Adipocyte (in vitro differentiated cells): ENCODE data around the gene CABCOCO1.

Experiments
- DNase-seq: peaks from one replicate; pipeline ENCODE4 v3.0.0-alpha.2; 2015; ENCODE audit warnings: low read depth
- H3K27me3 ChIP-seq: replicated peaks from 2 replicates; pipeline ENCODE4 v1.7.0; 2013; ENCODE audit warnings: mild to moderate bottlenecking, low read length, moderate library complexity; ENCODE audit not compliant: control insufficient read depth, insufficient read depth
- H3K36me3 ChIP-seq: 2 replicates; pipeline ENCODE4 v1.7.0; 2013; ENCODE audit warnings: low read length, mild to moderate bottlenecking, moderate library complexity; ENCODE audit not compliant: control insufficient read depth, insufficient read depth, severe bottlenecking
- H3K4me1 ChIP-seq: 2 replicates; pipeline ENCODE4 v1.7.0; 2013; ENCODE audit warnings: mild to moderate bottlenecking, low read length, moderate library complexity; ENCODE audit not compliant: control insufficient read depth, insufficient read depth
- H3K4me3 ChIP-seq: 2 replicates; pipeline ENCODE4 v1.7.0; 2013; ENCODE audit warnings: mild to moderate bottlenecking, low read length, moderate library complexity
- H3K9ac ChIP-seq: 2 replicates; pipeline ENCODE4 v1.7.0; 2013; ENCODE audit warnings: mild to moderate bottlenecking, low read length, moderate library complexity
- H3K9me3 ChIP-seq: 2 replicates; pipeline ENCODE4 v1.7.0; 2013; ENCODE audit warnings: mild to moderate bottlenecking, low read length, moderate library complexity; ENCODE audit not compliant: control insufficient read depth

CABCOCO1 gene

GRCh38 chr10:61775111-61775510 is 112.4 kb downstream of the CABCOCO1 start:
- Histone ChIP-seq H3K4me3 (no peak overlapping the region), H3K9me3 (no peaks in the 10 kb centered on the region), H3K9ac (no peak overlapping the region), H3K27me3 (no peaks in the 10 kb centered on the region), H3K36me3 (no peaks in the 10 kb centered on the region), H3K4me1 (no peaks in the 10 kb centered on the region)
- DNase-seq, result no peak

GRCh38 chr10:61776615-61777266 is 114.0 kb downstream of the CABCOCO1 start:
- H3K9me3 ChIP-seq, result no peaks in the 10 kb centered on the region
- H3K4me3 ChIP-seq, result no peak overlapping the region
- H3K27me3 ChIP-seq, result no peaks in the 10 kb centered on the region
- H3K36me3 ChIP-seq, result no peaks in the 10 kb centered on the region
- no peak overlapping the region for H3K9ac ChIP-seq
- no peak for DNase-seq
- H3K4me1 ChIP-seq, result no peaks in the 10 kb centered on the region

GRCh38 chr10:61778137-61778536 is 115.4 kb downstream of the CABCOCO1 start:
- Histone ChIP-seq H3K27me3 (no peaks in the 10 kb centered on the region), H3K4me3 (no peak overlapping the region), H3K9me3 (no peaks in the 10 kb centered on the region), H3K4me1 (no peaks in the 10 kb centered on the region), H3K36me3 (no peaks in the 10 kb centered on the region), H3K9ac (no peak overlapping the region)
- no peak for DNase-seq

- no peaks in the 10 kb centered on the region for H3K27me3 ChIP-seq
- DNase-seq, result no peak
- H3K9me3 ChIP-seq, result no peaks in the 10 kb centered on the region
- H3K4me1 ChIP-seq, result no peaks in the 10 kb centered on the region
- H3K9ac ChIP-seq, result no peak overlapping the region
- H3K4me3 ChIP-seq, result no peak overlapping the region
- no peaks in the 10 kb centered on the region for H3K36me3 ChIP-seq
These were observed 116.5 kb downstream of the CABCOCO1 start for GRCh38 chr10:61779276-61779675.

- DNase-seq, result peak; percentile 31
- H3K36me3 ChIP-seq, result no peaks in the 10 kb centered on the region
- no peak overlapping the region for H3K9ac ChIP-seq
- no peaks in the 10 kb centered on the region for H3K4me1 ChIP-seq
- no peaks in the 10 kb centered on the region for H3K9me3 ChIP-seq
- H3K27me3 ChIP-seq, result no peaks in the 10 kb centered on the region
- H3K4me3 ChIP-seq, result no peak overlapping the region
These were observed 117.4 kb downstream of the CABCOCO1 start for GRCh38 chr10:61779950-61780659.

GRCh38 chr10:61780732-61781131 is 118.0 kb downstream of the CABCOCO1 start:
- Histone ChIP-seq H3K9ac (no peak overlapping the region), H3K4me1 (peaks cover 3% of the 10 kb centered on the region), H3K4me3 (no peak overlapping the region), H3K27me3 (no peaks in the 10 kb centered on the region), H3K36me3 (no peaks in the 10 kb centered on the region), H3K9me3 (no peaks in the 10 kb centered on the region)
- DNase-seq, result no peak

GRCh38 chr10:61781969-61782403 is 119.3 kb downstream of the CABCOCO1 start:
- Histone ChIP-seq H3K9ac (no peak overlapping the region), H3K27me3 (no peaks in the 10 kb centered on the region)

GRCh38 chr10:61784354-61785133 is 121.8 kb downstream of the CABCOCO1 start:
- Histone ChIP-seq H3K9ac (no peak overlapping the region), H3K9me3 (no peaks in the 10 kb centered on the region), H3K36me3 (no peaks in the 10 kb centered on the region), H3K4me3 (no peak overlapping the region), H3K27me3 (no peaks in the 10 kb centered on the region), H3K4me1 (peaks cover 23% of the 10 kb centered on the region)
- no peak for DNase-seq

More at GRCh38 chr10:61781969-61782403, 119.3 kb downstream of the CABCOCO1 start:
- no peak overlapping the region for H3K4me3 ChIP-seq
- H3K9me3 ChIP-seq, result no peaks in the 10 kb centered on the region
- H3K4me1 ChIP-seq, result peaks cover 15% of the 10 kb centered on the region
- no peaks in the 10 kb centered on the region for H3K36me3 ChIP-seq
- DNase-seq, result no peak

- H3K4me1 ChIP-seq, result peaks cover 24% of the 10 kb centered on the region
- peak overlapping the region; percentile 65 for H3K9ac ChIP-seq
- H3K36me3 ChIP-seq, result no peaks in the 10 kb centered on the region
- peak; percentile 43 for DNase-seq
- H3K27me3 ChIP-seq, result no peaks in the 10 kb centered on the region
- no peak overlapping the region for H3K4me3 ChIP-seq
- no peaks in the 10 kb centered on the region for H3K9me3 ChIP-seq
These were observed 122.9 kb downstream of the CABCOCO1 start for GRCh38 chr10:61785473-61786105.

- H3K4me3 ChIP-seq, result peak overlapping the region; percentile 33
- DNase-seq, result peak; percentile 89
- peak overlapping the region; percentile 65 for H3K9ac ChIP-seq
- no peaks in the 10 kb centered on the region for H3K27me3 ChIP-seq
- no peaks in the 10 kb centered on the region for H3K9me3 ChIP-seq
- no peaks in the 10 kb centered on the region for H3K36me3 ChIP-seq
- peaks cover 36% of the 10 kb centered on the region for H3K4me1 ChIP-seq
These were observed 124.0 kb downstream of the CABCOCO1 start for GRCh38 chr10:61786728-61787127.

- Histone ChIP-seq H3K4me3 (peak overlapping the region; percentile 33), H3K27me3 (no peaks in the 10 kb centered on the region), H3K9ac (peak overlapping the region; percentile 65), H3K4me1 (peaks cover 40% of the 10 kb centered on the region), H3K36me3 (no peaks in the 10 kb centered on the region), H3K9me3 (no peaks in the 10 kb centered on the region)
- no peak for DNase-seq
These were observed 124.4 kb downstream of the CABCOCO1 start for GRCh38 chr10:61787170-61787569.
